Activated CD4-positive, alpha-beta memory T cell treated with anti-CD3 and anti-CD28 coated beads, Interleukin-2, amount 10 ng/mL, durations not matched to agents 7 days and 5 days (primary cell): ENCODE measurements around the gene C3orf18. TPM values are rescaled to one million over a fixed set of nuclear protein-coding genes. Genes with fewer than 3 reads are reported as not detected.

Experiments used
- CTCF ChIA-PET: fragments of 350-600 bp; sonication (Branson Sonifier 250); formaldehyde crosslinking; loops from one replicate; lab custom pipeline; 2021; ENCODE audit warnings: antibody characterized with exemption, inconsistent platforms; lab: Charles Lee
- POLR2A ChIA-PET: fragments of 350-600 bp; sonication (Branson Sonifier 250); formaldehyde crosslinking; loops from one replicate; lab custom pipeline; 2021; ENCODE audit warnings: antibody characterized with exemption; lab: Charles Lee
- DNase-seq: peaks from one replicate; pipeline ENCODE4 v3.0.0-alpha.2; 2020
- H3K27ac Mint-ChIP-seq: one replicate; pipeline ENCODE4 v1.8.0; 2021; ENCODE audit warnings: mild to moderate bottlenecking, mixed read lengths
- H3K27me3 Mint-ChIP-seq: one replicate; pipeline ENCODE4 v1.8.0; 2021; ENCODE audit warnings: mixed read lengths
- H3K36me3 Mint-ChIP-seq: one replicate; pipeline ENCODE4 v1.8.0; 2021; ENCODE audit warnings: low read depth, mixed read lengths
- H3K4me1 Mint-ChIP-seq: one replicate; pipeline ENCODE4 v1.8.0; 2021; ENCODE audit warnings: mixed read lengths
- H3K4me3 Mint-ChIP-seq: one replicate; pipeline ENCODE4 v1.8.0; 2021; ENCODE audit warnings: mild to moderate bottlenecking, mixed read lengths
- H3K9me3 Mint-ChIP-seq: one replicate; pipeline ENCODE4 v1.8.0; 2021; ENCODE audit warnings: mixed read lengths
- total RNA-seq, 2 experiments: library from RNA; stranded (reverse); gene quantifications; one replicate each; pipeline ENCODE4 v1.2.3, GENCODE V29; 2021

C3orf18 gene
- total RNA-seq, 2 experiments from 2014 or later, result 14.6 to 17.5 TPM

DNA sequence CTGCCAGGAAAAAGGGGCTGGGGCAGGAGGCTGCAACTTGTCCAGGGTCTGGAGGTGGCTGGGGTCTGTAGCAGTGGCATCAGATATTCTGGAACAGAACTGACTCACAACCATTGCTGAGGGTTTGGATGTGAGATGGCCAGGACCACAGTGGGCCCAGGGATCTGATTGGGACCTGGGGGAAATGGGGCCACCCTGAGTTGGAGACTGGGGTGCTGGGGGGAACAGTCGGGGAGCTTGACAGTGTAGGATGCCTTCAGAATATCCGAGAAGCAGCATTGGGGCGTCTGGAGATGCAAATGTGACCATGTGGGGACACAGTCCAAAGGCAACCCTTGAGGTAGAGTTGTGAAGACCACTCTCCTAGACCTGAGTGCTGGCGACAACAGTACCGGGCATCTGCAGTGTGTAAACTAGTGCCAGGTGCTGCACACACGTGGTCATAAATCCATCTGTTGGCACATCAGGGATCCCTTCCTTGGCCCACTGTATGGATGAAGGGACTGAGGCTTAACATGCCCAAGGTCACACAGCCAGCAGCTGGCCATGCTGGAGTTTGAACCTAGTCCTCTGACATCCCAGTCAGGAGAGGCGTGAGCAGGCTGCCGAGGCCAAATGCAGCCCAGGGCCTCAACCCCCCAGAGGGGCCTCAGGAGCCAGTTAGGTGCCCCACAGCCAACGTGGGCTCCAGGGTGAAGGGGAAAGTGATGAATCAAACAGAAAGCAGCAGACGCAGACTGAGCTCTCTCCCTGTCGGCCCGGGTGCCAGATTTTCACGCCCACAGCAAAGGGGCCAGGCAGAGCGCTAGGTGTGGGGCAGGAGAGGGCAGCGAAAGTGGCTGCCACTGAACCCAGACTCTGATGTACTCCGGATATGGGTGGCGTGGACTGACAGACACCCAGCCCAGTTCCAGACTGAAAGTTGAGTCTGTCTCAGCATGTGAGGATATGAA lies 20.5 kb upstream of the C3orf18 start:
- H3K27me3 Mint-ChIP-seq, result no peaks in the 10 kb centered on the region
- H3K36me3 Mint-ChIP-seq, result peaks cover 31% of the 10 kb centered on the region
- H3K4me3 Mint-ChIP-seq, result peak overlapping the region; percentile 6
- ChIA-PET POLR2A (interaction anchor here (0.7 to 37.3 kb wide), 4 partner anchors 13 to 797 kb away, joined by 3 to 4963 read pairs (median 444); partner anchors contain the start of genes C3orf18, CISH, HEMK1 and MANF), CTCF (interaction anchor here (3.0 to 11.1 kb wide), 3 partner anchors 10 to 21 kb away, joined by 11 to 342 read pairs (median 331); partner anchors contain the start of genes CISH, HEMK1 and MAPKAPK3)
- peak overlapping the region; percentile 96 for H3K27ac Mint-ChIP-seq
- DNase-seq, result peak; percentile 81
- peaks cover 78% of the 10 kb centered on the region for H3K4me1 Mint-ChIP-seq
- H3K9me3 Mint-ChIP-seq, result no peaks in the 10 kb centered on the region

DNA sequence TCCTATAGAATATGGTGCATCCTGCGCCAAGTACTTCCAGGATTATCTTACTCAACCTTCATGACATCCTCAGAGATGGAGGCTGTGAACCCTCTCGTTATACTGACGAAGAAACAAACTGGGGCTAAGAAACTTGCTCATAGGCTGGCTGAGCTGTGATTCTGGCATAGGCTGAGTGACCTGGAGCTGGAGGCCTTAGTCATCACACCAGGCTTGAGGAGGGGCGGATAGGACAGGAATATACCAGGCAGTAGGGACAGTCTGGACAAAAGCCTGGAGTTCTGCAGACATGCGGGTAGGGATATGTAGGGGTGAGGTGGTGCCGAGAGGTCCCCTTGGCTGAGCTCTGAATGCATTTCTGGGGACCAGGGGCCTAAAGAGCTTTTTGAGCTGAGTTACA lies 19.8 kb upstream of the C3orf18 start:
- ChIA-PET POLR2A (interaction anchor here (0.7 to 37.3 kb wide), 3 partner anchors 13 to 249 kb away, joined by 3 to 4963 read pairs (median 877); partner anchors contain the start of genes C3orf18, CISH, HEMK1 and MAPKAPK3), CTCF (interaction anchor here (10.7 to 11.1 kb wide), 2 partner anchors 13 to 22 kb away, joined by 331 to 342 read pairs; partner anchors contain the start of genes CISH, HEMK1 and MAPKAPK3)
- peaks cover 71% of the 10 kb centered on the region for H3K4me1 Mint-ChIP-seq
- DNase-seq, result no peak
- no peaks in the 10 kb centered on the region for H3K27me3 Mint-ChIP-seq
- H3K27ac Mint-ChIP-seq, result peak overlapping the region; percentile 96
- H3K4me3 Mint-ChIP-seq, result no peak overlapping the region
- no peaks in the 10 kb centered on the region for H3K9me3 Mint-ChIP-seq
- peaks cover 32% of the 10 kb centered on the region for H3K36me3 Mint-ChIP-seq

GRCh38 chr3:50586763-50587070 lies 19.2 kb upstream of the C3orf18 start:
- Mint-ChIP-seq H3K9me3 (no peaks in the 10 kb centered on the region), H3K4me3 (no peak overlapping the region), H3K36me3 (peaks cover 36% of the 10 kb centered on the region), H3K4me1 (peaks cover 66% of the 10 kb centered on the region), H3K27me3 (no peaks in the 10 kb centered on the region), H3K27ac (peak overlapping the region; percentile 21)
- ChIA-PET CTCF (interaction anchor here (1.6 to 11.1 kb wide), 3 partner anchors 12 to 23 kb away, joined by 3 to 342 read pairs (median 331); partner anchors contain the start of genes C3orf18, CISH, HEMK1 and MAPKAPK3), POLR2A (interaction anchor here (1.7 to 37.3 kb wide), 3 partner anchors 12 to 58 kb away, joined by 3 to 4963 read pairs (median 877); partner anchors contain the start of genes C3orf18, CISH, HEMK1 and MAPKAPK3)
- DNase-seq, result no peak

DNA sequence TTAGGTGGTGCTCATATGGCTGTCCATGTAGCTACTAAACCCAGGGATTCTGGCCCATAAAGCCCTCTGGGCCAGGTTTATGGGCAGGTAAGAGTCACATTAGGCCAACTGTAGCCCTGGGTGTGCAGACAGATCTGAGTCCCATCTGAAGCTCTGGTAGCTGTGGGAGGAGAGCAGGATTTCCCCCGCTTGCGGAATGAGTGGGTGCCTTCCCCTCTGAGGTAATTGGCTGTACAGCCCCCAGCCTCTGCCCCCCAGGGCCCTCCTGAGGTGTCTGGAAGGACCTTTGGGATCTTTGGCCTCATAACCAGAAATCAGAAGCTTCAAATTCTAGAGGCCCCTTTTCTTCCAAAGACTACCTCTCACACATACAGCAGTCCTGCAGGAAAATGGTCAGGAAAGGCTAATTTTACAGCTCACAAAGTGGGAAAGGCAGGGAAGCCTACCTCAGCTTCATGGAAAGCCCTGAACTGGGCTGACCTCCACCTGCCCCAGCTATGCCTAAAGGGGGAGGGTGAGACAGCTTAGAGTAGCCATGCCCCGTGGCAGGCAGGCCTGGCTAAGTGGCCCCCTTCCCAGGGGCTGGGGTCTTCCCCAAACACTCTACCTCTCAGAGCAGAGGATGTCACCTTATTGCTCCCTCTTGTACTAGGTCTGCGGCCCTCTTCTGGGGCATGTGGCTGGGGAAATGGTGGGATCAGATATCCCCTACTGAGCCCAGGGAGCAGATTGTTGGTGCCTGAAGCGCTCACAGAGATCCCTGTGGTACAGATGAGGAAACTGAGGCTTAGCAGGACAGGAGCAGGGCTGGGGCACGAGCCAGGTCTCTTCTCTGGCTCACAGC lies 18.6 kb upstream of the C3orf18 start:
- peaks cover 66% of the 10 kb centered on the region for H3K4me1 Mint-ChIP-seq
- peaks cover 40% of the 10 kb centered on the region for H3K36me3 Mint-ChIP-seq
- H3K27me3 Mint-ChIP-seq, result no peaks in the 10 kb centered on the region
- no peaks in the 10 kb centered on the region for H3K9me3 Mint-ChIP-seq
- DNase-seq, result no peak
- CTCF ChIA-PET, result interaction anchor here (0.5 to 11.1 kb wide), 4 partner anchors 12 to 42 kb away, joined by 3 to 342 read pairs (median 167); partner anchors contain the start of genes C3orf18, CISH, HEMK1 and MAPKAPK3
- H3K4me3 Mint-ChIP-seq, result no peak overlapping the region
- POLR2A ChIA-PET, result interaction anchor here (1.7 to 37.3 kb wide), 3 partner anchors 11 to 58 kb away, joined by 3 to 4963 read pairs (median 877); partner anchors contain the start of genes C3orf18, CISH, HEMK1 and MAPKAPK3
- peak overlapping the region; percentile 25 for H3K27ac Mint-ChIP-seq

- Mint-ChIP-seq H3K36me3 (peaks cover 58% of the 10 kb centered on the region), H3K27me3 (no peaks in the 10 kb centered on the region), H3K9me3 (no peaks in the 10 kb centered on the region), H3K4me3 (no peak overlapping the region), H3K27ac (no peak overlapping the region), H3K4me1 (peaks cover 60% of the 10 kb centered on the region)
- DNase-seq, result no peak
- ChIA-PET CTCF (interaction anchor here (1.3 to 18.5 kb wide), 2 partner anchors 9 to 26 kb away, joined by 4 to 854 read pairs; partner anchors contain the start of genes CISH and MAPKAPK3), POLR2A (interaction anchor here (1.7 to 37.3 kb wide), 2 partner anchors 10 to 28 kb away, joined by 7 to 4963 read pairs; partner anchors contain the start of genes CISH and MAPKAPK3)
Measured at GRCh38 chr3:50584391-50584790, 16.8 kb upstream of the C3orf18 start.

- ChIA-PET POLR2A (interaction anchor here (1.7 to 37.3 kb wide), 3 partner anchors 6 to 29 kb away, joined by 7 to 4963 read pairs (median 877); partner anchors contain the start of genes CISH and MAPKAPK3), CTCF (interaction anchor here (1.3 to 18.5 kb wide), 2 partner anchors 9 to 26 kb away, joined by 4 to 854 read pairs; partner anchors contain the start of genes CISH and MAPKAPK3)
- no peaks in the 10 kb centered on the region for H3K9me3 Mint-ChIP-seq
- H3K27ac Mint-ChIP-seq, result peak overlapping the region; percentile 12
- no peak for DNase-seq
- peaks cover 57% of the 10 kb centered on the region for H3K4me1 Mint-ChIP-seq
- H3K4me3 Mint-ChIP-seq, result no peak overlapping the region
- H3K36me3 Mint-ChIP-seq, result peaks cover 62% of the 10 kb centered on the region
- no peaks in the 10 kb centered on the region for H3K27me3 Mint-ChIP-seq
Measured at GRCh38 chr3:50583897-50584296, 16.4 kb upstream of the C3orf18 start.

- Mint-ChIP-seq H3K27me3 (no peaks in the 10 kb centered on the region), H3K4me1 (peaks cover 42% of the 10 kb centered on the region), H3K9me3 (no peaks in the 10 kb centered on the region), H3K27ac (no peak overlapping the region), H3K4me3 (no peak overlapping the region), H3K36me3 (peaks cover 67% of the 10 kb centered on the region)
- ChIA-PET CTCF (interaction anchor here (18.5 kb wide), 1 partner anchor 28 kb away, joined by 854 read pairs; the partner anchor contains the start of genes CISH and MAPKAPK3), POLR2A (interaction anchor here (3.1 to 37.3 kb wide), 3 partner anchors 8 to 31 kb away, joined by 23 to 4963 read pairs (median 877); partner anchors contain the start of genes CISH, HEMK1 and MAPKAPK3)
- DNase-seq, result no peak
Measured at GRCh38 chr3:50582083-50582482, 14.5 kb upstream of the C3orf18 start.

- Mint-ChIP-seq H3K36me3 (peaks cover 70% of the 10 kb centered on the region), H3K9me3 (no peaks in the 10 kb centered on the region), H3K4me3 (no peak overlapping the region), H3K27ac (peak overlapping the region; percentile 65), H3K27me3 (no peaks in the 10 kb centered on the region), H3K4me1 (peaks cover 38% of the 10 kb centered on the region)
- ChIA-PET POLR2A (interaction anchor here (1.3 to 37.3 kb wide), 4 partner anchors 9 to 245 kb away, joined by 4 to 4963 read pairs (median 450); partner anchors contain the start of genes CISH, HEMK1 and MAPKAPK3), CTCF (interaction anchor here (1.1 to 18.5 kb wide), 4 partner anchors 9 to 29 kb away, joined by 3 to 854 read pairs (median 4); partner anchors contain the start of genes CISH and MAPKAPK3)
- DNase-seq, result no peak
Measured at GRCh38 chr3:50581459-50581842, 13.9 kb upstream of the C3orf18 start.

DNA sequence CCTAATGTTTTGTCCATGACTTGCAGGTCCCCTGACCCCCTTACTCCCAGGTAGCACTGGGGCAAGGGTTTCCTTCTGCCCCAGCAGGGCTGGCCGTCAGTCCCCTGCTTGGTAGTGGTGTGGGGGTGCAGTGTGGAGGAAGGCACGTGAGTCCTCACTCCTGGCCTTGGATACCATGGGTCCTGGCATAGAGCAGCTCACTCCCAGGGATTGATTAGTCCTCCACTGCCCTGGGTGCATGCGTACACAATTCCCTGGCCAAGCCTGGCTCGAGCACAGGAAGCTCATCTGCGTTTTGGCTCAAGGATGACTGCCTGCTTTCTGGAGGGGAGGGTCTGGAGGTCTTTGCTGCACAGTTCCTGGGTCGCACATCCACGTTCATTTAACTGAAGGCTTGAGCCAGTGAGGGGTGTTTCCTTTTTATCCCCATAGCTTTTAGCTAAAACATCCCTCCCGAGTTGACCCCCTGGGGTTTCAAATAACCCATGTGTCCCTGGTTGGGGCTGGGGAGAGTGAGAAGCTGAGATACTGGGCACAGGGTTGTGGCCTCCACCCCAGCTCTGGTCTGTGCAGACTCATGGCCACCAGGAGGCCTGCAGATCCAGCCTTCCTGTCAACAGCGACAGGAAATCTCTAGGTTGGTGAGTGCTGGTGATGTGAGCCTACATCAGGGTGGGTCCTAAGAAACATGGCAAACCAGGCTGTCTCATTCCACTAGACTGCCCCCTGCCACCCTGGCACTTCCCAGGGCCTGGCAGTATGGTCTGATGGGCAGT lies 13.3 kb upstream of the C3orf18 start:
- ChIA-PET CTCF (interaction anchor here (1.1 to 18.5 kb wide), 4 partner anchors 8 to 29 kb away, joined by 3 to 854 read pairs (median 4); partner anchors contain the start of genes CISH and MAPKAPK3), POLR2A (interaction anchor here (1.3 to 37.3 kb wide), 4 partner anchors 9 to 245 kb away, joined by 4 to 4963 read pairs (median 450); partner anchors contain the start of genes CISH, HEMK1 and MAPKAPK3)
- Mint-ChIP-seq H3K27me3 (no peaks in the 10 kb centered on the region), H3K9me3 (no peaks in the 10 kb centered on the region), H3K4me1 (peaks cover 42% of the 10 kb centered on the region), H3K4me3 (no peak overlapping the region), H3K27ac (peak overlapping the region; percentile 65), H3K36me3 (peaks cover 75% of the 10 kb centered on the region)
- no peak for DNase-seq

DNA sequence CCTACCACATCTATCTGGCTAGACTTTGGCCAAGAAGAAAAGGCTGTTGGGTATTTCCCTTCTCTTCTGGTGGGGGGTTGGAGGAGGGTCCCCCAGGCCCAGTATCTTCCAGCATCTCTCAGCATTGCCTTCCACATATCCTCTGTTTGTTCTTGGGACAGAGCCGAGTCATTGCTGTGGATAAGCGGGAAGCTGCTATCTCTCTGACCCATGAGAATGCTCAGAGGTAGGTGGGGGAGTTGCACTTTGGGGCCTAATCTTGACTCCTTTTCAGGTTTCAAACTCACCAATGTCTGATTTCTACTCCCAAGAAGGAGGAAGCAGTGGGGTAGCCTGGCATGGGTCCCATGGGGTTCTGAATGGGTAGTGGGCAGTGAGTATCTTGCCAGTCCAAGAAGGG lies 9.8 kb upstream of the C3orf18 start:
- Mint-ChIP-seq H3K4me1 (peaks cover 65% of the 10 kb centered on the region), H3K27me3 (no peaks in the 10 kb centered on the region), H3K36me3 (peaks cover 65% of the 10 kb centered on the region), H3K27ac (no peak overlapping the region), H3K9me3 (no peaks in the 10 kb centered on the region), H3K4me3 (no peak overlapping the region)
- no peak for DNase-seq
- CTCF ChIA-PET, result interaction anchor here (11.8 to 18.5 kb wide), 2 partner anchors 13 to 33 kb away, joined by 331 to 854 read pairs; partner anchors contain the start of genes CISH and MAPKAPK3
- POLR2A ChIA-PET, result interaction anchor here (1.0 to 37.3 kb wide), 4 partner anchors 7 to 228 kb away, joined by 3 to 4963 read pairs (median 446); partner anchors contain the start of genes CISH, HEMK1 and MAPKAPK3
